Measurements from ENCODE around the gene HOXD9. TPM values are rescaled to one million over a fixed set of nuclear protein-coding genes. Genes with fewer than 3 reads are reported as not detected.

The HOXD9 gene
- total RNA-seq, 1 donor from 2014 or later = 19.8 TPM

DNA sequence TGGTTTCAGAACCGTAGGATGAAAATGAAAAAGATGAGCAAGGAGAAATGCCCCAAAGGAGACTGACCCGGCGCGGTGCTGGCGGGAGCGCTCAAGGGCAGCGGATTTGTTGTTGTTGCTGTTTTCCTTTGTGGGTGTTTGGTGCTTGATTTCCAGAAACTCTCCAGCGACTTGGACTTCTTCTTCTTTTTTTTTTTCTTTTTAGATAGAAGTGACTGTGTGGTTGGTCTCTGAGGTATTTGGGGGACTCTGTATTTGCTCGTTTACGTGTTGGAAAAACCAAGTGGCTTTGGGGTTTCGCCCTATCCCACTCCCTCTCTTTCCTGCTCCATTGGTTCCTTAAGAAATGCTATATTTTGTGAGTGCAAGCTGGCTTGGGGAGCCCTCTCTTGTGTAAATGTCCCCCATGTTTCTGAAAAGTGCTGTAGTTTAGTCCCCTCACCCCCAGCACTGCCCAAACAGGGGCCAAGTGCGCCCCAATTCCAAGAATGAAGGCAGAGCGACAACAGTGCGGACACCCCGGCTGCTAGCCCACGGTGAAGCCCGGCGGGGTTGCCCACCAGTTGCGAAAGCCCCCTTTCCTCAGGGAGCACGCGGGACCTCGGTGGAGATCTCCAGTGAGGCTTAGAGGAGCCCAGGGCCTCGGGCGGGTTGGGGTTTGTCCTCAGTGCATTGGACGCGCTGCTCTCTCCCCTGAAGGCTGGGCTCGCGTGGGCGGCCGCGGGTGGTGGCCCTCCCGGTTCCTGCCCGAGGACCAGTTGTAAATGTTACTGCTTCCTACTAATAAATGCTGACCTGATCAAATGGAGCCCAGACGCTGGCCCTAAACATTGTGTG lies 1.8 kb downstream of the HOXD9 start:
- DNase-seq (ENCODE audit: low spot score) = no peak

DNA sequence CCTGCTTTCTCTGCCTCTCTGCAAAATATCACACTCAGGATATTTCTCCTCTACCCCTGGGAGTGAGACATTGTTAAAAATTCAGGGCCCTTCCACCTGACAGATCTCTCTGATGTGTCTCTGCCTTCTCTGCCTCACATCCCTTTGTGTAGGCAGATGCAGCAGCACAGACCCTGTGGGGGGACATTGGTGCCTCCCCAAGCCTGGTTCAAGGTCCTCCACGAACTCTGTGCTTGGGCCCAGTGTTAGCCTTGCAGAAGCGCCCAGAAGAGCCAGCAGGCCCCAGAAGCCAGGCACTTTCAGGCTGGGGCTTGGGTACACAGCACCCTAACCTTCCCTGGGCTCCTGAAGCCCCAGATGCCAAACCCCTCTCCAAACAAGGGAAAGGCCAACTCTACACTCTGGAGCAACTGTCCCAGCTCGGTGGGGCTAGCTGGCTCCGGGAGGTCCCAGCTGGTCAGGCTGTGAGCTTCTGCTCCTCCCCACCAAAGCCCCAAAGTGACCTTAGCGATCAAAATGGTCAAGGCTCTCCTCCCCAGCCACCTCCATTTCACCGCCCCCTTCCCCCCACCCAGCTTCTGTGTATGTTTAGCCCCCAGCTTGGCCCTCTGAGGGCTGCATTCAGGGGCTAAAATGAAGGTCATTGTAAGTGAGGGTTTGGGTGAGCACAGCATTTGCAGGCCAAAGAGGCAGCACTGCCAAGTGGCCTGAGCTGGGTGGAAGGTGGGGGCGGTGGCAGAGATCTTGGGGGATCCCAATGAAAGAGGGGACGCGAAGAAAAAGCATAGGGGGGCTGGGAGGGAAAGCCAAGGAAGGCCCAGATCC lies 2.6 kb downstream of the HOXD9 start:
- DNase-seq (ENCODE audit: low spot score) = no peak

DNA sequence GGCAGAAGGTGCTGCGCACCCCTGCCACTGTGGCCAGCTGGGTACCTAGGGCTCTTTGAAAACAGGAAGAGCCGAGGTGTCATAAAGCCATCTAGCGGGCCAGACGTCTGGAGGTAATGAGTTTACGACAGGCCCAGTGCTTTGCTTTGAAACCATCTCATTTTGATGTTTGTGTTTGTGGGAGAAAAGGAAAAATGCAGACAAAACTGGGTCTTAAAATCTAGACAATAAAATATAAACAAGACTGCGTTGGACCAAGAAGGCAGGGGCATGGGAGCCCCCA lies 3.2 kb downstream of the HOXD9 start:
- no peak for DNase-seq (ENCODE audit: low spot score)

DNA sequence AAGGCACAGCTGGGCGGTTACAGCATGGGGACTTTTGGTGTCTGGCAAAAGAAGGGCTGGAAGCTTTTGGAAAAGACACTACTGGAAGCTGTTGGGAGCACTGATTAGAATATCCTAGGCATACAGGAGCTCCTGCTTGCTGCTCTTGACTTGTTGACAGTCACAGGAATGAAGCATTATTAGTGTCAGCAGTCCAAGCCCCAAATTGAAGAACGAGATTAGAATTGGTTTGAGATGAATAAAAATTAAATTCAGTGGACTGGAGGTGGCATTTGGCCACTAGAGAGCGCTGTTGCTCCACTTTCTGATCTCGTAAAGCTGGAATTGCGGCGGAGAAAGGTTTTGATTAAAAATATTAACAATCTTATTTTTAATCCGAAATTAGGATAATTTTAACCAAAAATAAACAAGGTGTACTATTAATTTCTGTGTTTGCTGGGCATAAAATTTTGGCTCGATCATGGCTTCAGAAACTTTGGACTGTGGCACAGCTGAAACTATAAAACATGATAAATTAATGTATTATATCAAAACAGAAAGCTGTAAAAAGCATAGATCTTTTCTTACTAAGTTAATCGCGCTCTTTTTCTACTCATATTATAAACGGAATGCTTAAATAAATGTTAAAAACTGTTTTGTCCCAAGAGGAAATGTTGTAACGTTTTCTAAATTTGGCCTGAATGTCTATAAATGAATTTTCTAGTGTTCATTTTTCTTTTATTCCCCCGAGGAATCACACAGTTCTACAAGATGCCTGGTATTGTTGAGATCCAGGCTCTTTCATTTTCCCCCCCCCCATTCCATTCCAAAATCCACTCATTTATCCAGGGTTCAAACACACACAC lies 4.6 kb downstream of the HOXD9 start:
- DNase-seq (ENCODE audit: low spot score) = peak; percentile 80

DNA sequence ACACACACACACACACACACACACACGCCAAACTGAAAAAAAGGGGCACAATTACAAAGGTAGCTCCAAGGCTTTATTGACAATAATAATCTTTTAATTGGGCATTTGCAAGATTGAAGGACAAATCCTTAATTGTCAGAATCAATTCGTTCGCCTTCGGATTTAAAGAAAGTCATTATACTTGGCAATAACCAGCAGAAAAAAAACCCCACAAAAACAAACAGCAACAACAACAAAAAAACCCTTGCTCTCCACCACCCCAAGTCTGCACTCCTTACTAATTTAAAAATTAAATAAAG lies 5.2 kb downstream of the HOXD9 start:
- no peak for DNase-seq (ENCODE audit: low spot score)

DNA sequence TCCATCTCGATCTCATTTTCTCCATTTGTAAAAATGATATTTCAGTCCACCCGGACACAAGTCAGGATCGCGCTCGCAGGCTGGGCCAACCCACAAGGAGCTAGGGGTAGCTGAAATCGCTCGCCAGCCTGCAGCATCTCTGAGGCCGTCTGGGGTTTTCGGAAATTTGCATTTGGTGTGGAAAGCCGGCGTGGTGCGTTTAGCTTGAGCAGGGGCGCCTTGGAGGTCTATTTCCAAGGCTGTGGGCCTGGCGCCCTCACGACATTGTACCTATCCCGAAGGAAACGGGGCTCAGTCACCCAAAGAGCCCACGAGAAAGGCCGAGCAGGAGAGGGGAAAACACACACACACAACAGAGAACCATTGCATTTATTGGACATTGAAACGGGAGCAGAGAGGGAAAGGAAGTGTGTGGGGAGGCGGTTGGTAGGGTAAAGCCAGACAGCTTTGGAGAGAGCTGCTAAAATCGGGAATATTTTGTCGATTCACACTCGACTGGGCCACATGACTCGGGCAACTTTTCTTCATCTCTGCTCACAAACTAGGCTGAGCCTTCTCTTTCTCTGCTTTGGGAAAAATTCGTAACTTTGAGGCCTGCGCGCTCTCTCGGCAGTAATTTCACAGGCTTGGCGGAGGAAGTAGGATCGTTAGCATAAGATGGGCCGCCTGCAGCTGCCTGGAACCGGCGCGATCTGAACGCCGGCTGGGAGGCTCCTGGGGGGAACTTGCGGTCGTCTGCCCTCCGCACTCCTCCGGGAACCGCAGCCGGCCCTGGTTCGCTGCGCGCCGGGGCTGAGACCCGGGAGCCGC lies 5.9 kb downstream of the HOXD9 start:
- no peak for DNase-seq (ENCODE audit: low spot score)

DNA sequence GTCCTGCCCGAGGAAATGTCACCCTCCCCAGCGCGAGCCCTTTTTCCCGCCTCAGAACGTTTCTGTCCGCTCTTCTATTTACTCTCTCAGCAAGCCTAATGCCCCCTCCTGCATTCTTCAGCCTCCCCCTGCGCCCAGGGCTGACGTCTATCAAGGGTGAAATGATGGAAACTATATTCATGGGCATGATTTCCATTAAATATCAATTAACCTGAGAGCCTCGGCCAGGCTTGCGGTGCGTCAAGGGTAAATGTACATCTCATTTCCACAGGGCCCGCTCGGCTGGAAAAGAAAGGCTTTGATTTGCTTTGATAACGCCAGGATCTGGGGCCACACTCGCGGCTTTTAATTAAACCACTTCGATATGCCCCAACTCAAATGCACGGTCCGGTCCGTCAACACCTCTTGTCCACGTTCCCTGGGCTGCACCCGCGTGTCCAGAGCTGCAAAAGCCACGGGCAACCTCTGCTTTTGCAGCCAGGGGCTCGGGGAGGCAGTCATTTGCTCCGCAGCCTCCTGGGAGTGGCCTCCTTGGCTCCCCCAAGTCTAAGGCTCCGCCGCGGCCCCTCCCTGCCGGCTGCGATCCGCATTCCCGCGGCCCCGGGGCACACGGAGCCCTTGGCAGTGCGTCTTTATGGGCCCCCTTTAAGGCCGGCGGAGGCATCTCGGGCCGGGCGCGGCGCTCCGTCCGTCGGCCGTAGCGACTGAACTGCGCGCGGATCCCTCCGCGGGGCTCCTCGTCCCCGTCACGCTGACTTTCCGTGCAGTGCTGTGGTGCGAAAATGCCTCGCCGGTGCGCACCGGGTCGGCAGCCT lies 6.7 kb downstream of the HOXD9 start, which contains the start of gene HOXD8:
Gene HOXD8, plus strand, starts transcription at position 724 of the 815 bp plus-strand sequence. CDS start 662 bp downstream, outside the sequence.
- peak; percentile 87 for DNase-seq (ENCODE audit: low spot score)

DNA sequence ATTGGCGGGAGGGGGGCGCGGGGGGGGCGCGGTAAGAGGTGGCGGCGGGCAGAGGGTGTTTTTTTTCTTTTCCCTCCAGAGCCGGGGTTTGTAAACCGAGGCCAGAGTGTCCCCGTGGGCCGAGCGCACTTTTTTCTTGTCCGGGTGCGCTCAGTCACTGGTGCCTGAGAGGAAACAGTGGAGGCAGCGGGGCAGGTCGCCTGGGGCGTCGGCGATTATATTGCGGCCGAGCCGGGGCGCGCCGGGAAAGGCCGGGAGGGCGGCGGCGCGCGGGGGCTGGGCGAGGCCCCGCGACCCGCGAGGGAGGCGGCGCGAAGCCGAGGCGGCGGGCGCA lies 7.3 kb downstream of the HOXD9 start:
- no peak for DNase-seq (ENCODE audit: low spot score)

DNA sequence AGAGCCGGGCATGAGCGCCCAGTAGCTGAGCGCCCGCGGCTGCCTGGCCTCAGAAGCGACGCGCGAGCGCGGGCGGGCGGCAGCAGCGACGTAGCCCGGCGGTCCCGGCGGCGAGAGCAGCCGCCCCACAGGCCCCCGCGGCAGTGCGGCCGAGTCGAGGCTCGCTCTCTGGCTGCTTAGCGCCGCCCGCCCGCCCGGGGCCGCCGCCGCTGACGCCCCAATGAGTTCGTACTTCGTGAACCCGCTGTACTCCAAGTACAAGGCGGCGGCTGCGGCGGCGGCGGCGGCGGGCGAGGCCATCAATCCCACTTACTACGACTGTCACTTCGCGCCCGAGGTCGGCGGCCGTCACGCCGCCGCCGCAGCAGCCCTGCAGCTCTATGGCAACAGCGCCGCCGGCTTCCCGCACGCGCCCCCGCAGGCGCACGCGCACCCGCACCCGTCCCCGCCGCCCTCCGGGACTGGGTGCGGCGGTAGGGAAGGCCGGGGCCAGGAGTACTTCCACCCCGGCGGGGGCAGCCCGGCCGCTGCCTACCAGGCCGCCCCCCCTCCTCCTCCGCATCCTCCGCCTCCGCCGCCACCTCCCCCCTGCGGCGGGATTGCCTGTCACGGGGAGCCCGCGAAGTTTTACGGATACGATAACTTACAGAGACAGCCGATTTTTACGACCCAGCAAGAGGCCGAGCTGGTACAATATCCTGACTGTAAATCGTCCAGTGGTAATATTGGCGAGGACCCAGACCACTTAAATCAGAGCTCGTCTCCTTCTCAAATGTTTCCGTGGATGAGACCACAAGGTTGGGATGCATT lies 7.8 kb downstream of the HOXD9 start:
- DNase-seq (ENCODE audit: low spot score) = peak; percentile 71

DNA sequence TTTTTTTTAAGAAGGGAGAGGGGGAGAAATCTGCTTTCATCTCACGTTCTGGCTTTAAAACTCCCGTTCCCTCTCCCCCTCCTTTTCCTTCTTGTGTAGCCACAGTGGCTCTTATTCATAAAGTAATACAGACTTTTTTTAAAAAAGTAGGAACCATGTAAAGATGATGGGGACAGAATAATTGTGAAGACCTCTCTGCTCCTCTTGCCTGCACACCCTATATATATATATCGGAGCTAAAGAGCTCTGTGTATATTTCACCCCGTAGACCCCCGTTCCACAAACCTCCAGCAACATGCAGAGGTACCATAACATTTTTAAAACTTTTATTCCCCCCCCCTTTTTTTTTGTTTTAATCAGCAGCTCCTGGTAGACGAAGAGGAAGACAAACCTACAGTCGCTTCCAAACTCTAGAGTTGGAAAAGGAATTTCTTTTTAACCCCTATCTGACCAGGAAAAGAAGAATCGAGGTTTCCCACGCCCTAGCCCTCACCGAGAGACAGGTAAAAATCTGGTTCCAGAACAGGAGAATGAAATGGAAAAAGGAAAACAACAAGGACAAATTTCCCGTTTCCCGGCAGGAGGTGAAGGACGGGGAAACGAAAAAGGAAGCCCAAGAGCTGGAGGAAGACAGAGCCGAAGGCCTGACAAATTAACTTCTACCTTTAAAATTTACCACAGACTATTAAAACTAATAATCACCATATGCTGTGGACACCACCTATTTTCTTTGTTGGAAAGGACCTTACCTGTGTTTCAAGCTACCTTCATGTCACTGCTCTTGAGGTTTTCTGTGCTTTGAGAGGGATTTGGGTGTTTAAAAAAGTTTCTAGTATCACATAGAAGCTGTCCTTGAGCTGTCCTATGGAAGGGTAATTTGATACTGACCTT lies 8.7 kb downstream of the HOXD9 start:
- DNase-seq (ENCODE audit: low spot score) = no peak

DNA sequence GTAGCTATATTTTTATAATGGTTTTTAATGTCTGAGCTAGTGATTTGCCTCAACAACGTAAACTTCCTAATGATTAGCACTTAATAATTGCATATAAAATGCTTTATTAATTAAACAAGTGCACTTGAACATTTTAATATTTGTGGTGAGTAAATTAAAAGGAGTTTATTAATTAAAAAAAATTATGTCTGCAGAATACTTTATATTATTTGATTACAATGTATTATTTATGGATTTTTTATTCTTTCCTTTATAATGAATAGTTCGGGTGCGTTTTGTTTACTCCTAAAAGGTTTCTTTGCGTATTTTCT lies 9.3 kb downstream of the HOXD9 start:
- DNase-seq (ENCODE audit: low spot score) = no peak

DNA sequence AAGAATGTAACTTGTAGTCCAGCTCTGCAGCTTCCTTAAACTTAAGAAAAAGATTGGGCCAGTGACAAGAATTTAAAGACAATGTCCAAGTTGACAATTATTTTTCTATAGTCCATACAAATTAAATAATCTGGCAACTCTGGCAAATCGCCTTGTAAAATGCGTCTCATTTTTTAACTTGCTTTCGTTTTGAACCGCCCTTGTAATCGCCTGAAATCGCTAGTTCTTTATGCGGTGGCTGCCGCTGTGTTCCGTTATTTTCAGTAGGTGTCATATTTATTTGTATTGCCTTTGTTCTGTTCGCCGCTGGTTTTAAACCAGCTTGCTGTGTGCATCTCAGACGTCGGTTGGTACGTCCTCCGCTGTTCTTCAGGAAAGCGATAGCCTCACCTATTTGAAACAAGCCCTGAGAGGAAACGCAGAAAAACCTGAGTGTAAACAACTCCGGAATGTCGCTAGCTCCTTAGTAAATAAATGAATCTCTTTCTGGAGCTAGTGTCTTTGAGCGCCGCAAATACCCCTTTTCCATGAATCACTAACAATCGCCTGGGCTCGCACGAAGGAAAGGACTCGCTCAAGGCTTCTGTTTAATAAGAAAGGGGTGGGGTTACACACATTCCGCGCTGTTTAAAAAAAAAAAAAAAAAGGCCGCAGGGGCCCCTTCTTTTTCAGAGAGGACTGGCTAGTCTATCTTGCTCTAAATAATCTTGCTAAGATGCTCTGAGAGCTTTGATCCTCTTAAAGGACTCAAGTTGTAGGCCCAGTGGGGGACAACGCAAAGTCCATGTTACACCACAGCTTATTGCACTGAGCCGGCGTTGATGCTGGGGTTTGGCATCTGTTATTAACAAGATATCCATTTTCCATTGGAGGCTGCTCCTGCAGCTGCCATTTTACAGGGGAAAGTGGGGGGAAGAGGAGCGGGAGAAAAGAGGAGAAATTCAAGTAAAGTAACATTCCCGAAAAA lies 10.0 kb downstream of the HOXD9 start:
- DNase-seq (ENCODE audit: low spot score) = peak; percentile 43

DNA sequence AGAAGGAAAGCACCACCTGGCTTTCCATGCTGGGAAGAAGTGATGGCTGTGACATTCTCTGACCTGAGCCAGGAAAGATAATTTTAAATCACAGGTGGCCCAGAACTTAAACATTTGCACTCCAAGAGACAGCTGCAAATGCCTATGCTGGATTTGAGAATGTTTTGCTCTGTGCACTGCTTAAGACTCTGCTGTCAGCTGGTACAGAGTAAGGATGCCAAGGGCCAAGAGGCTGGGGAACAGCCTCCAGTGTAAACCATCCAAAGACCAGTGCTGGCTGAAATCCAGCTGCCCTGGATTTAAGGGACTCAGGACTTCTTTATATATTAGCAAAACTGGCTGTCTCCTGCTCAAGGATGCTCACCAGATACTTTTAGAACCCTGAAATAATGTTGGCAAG lies 10.9 kb downstream of the HOXD9 start:
- DNase-seq (ENCODE audit: low spot score) = peak; percentile 43

DNA sequence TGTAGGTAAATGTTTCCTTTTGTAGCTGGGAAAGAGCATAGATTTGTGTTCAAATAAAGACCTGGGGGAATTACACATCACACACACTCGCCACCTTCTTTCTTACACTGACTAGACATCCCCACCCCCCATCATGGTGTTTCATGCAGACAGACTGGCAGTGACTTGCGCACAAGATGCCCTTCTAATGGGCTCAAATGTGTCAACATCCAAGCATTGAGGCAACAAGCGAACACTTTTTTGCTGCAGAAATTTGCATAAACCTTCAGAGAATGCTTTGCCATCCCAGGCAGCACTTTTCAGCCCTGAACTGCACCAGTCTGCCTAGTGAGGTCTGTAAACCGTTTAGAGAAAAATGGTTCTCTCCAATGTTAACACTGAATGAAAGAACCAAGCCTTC lies 11.5 kb downstream of the HOXD9 start:
- no peak for DNase-seq (ENCODE audit: low spot score)

DNA sequence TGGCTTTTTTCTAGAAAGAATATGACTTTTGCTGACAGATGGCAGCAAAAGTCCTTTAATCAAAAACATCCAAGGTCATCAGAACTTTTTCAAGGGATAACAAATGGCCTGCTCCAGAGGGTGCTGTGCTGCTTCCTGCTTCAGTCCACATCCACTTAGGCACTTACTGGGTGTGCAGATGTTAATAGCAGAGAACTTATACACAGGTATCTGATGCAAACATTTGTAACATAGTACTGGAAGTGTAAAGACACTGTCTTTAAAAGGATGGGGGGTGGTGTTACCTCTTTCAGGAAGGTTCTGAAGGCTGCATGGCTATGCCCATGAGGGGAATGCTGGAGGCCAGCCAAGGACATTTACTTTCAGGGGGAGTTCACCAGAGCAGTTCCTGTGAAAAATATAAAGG lies 12.5 kb downstream of the HOXD9 start:
- no peak for DNase-seq (ENCODE audit: low spot score)

DNA sequence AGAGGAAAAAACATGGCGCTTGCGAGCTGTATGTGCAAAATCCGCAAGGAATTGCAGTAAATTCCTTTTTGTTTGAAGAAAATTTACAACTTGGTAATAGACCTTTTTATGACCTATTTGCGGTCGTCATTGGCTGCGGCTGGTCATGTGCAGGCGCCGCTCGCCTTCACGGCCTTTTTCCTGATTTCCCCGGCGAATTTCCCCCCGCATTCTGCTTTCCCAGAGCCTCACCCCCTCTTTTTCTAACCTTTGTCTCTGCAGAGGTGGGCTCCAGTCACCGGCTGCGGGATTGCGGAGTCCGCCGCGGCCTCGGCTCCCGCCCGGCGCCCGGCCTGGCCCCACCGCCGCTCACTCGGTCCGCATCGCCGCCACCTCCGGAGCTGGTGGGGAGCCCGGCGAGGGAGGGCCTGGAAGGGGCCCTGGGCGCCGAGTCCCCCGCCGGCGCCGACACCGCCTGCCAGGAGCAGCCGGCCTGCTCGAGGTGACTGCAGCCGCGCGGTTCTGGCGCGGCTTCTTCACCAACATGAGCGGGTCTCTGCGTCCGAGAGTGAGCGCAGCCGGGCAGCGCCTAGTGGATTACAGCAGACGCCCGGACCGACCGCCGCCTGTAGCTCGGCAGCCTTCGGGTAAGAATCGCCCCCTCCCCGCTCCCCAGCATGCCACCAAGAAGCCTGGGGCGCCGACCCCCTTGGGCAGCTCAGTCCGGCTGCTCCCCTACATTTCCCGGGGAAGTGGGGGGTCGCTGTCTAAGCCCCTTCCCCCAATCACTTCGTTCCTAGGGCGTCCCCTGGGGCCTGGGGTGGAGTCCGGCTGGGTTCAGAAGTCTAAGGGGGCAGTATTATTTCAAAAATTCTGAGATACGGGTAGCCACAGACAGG lies 14.1 kb downstream of the HOXD9 start:
- DNase-seq (ENCODE audit: low spot score) = peak; percentile 51

DNA sequence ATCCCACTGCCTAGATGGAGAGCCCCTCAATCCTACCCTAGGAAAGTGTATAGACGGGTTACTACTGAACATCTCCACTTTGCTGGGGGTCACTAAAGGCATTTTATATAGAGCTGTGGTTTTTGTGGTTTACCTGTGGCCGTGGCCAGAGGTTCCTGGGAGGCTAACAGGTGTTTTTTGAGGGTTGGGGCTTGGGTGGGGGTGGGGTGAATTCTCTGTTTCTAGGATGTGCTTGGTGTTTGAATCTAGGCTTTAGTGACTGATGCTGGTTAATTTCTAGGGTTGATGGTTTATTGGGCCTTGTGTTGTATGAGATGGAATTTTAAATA lies 14.7 kb downstream of the HOXD9 start:
- DNase-seq (ENCODE audit: low spot score) = no peak

Data from ureter (tissue), 1 donor.